ENCODE measurements around the gene PRSS33. TPM values are rescaled to one million over a fixed set of nuclear protein-coding genes. Genes with fewer than 3 reads are reported as not detected.

The PRSS33 gene
- total RNA-seq, 1 experiment from 2014 or later = not detected

- H2BK20ac ChIP-seq (ENCODE audit: low read depth, low read length, poor library complexity, severe bottlenecking) = no peak overlapping the region
- no peak overlapping the region for H3K4me3 Mint-ChIP-seq
Measured at GRCh38 chr16:2736476-2737237, 50.7 kb downstream of the PRSS33 start.

More at GRCh38 chr16:2736476-2737237, 50.7 kb downstream of the PRSS33 start:
- H3K4me1 Mint-ChIP-seq = peaks cover 6 to 21% of the 10 kb centered on the region in 2 experiments; a peak in 2 of 4 replicates
- Histone ChIP-seq H3K23ac (ENCODE audit: insufficient read length, low read depth, low read length) (no peak overlapping the region), H3K9ac (ENCODE audit: extremely low read depth, insufficient read length, low read length) (no peak overlapping the region), H3K4ac (ENCODE audit: low read depth, low read length) (no peak overlapping the region), H3K9me3 (ENCODE audit: control insufficient read depth, low read depth, low read length) (no peaks in the 10 kb centered on the region), H2BK15ac (ENCODE audit: low read depth, low read length) (no peak overlapping the region), H4K91ac (ENCODE audit: insufficient read length, low read depth, low read length) (no peak overlapping the region), H3K79me2 (ENCODE audit: insufficient read depth, low read length) (no peaks in the 10 kb centered on the region), H3T11ph (ENCODE audit: low read length) (no peak overlapping the region), H3K18ac (ENCODE audit: insufficient read length, low read depth, low read length) (no peak overlapping the region), H4K5ac (ENCODE audit: insufficient read length, low read depth, low read length) (no peak overlapping the region), H2AK5ac (ENCODE audit: insufficient read length, low read length) (no peak overlapping the region), H3K27ac (ENCODE audit: insufficient read length, low read depth, low read length) (no peak overlapping the region), H3K4me1 (ENCODE audit: insufficient read depth, low read length) (no peaks in the 10 kb centered on the region), H2BK120ac (ENCODE audit: low read depth, low read length, poor library complexity, severe bottlenecking) (no peak overlapping the region), H3K14ac (ENCODE audit: insufficient read depth, low read length) (no peak overlapping the region), H2AFZ (ENCODE audit: low read length) (no peak overlapping the region), H3K4me2 (ENCODE audit: insufficient read depth, insufficient read length, low read length) (no peak overlapping the region), H3K23me2 (ENCODE audit: insufficient read length, low read depth, low read length, poor library complexity, severe bottlenecking) (no peaks in the 10 kb centered on the region), H2BK5ac (ENCODE audit: insufficient read length, low read length) (no peak overlapping the region), H3K27me3 (ENCODE audit: insufficient read depth, low read length) (no peaks in the 10 kb centered on the region), H4K8ac (replicated peaks; ENCODE audit: insufficient read length, low read depth, low read length) (no peak overlapping the region), H3K56ac (ENCODE audit: insufficient read length, low read depth, low read length) (no peak overlapping the region), H4K20me1 (ENCODE audit: control insufficient read depth, insufficient read depth, insufficient read length) (no peaks in the 10 kb centered on the region), H3K79me1 (ENCODE audit: insufficient read depth, low read depth, low read length, poor library complexity, severe bottlenecking) (no peaks in the 10 kb centered on the region), H2BK12ac (ENCODE audit: insufficient read length, low read depth, low read length) (no peak overlapping the region)
- no peaks in the 10 kb centered on the region for H3K9me3 Mint-ChIP-seq
- H3K27me3 Mint-ChIP-seq (ENCODE audit: low read depth) = no peaks in the 10 kb centered on the region; the same call in 1 of the 2 replicates
- TF ChIP-seq CTCF (conservative IDR thresholded peaks at IDR 0.05) = no peak
- no peaks in the 10 kb centered on the region for H3K36me3 Mint-ChIP-seq (ENCODE audit: insufficient read depth in 1 of 3, low read depth in 3 of 3)
- DNase-seq = no peak
- WGBS (ENCODE audit: extremely low coverage, insufficient read length, low lambda C conversion rate) = no CpG with 5 or more reads among the region's 11 CpGs
- no peak overlapping the region; a peak in 1 of 7 replicates for H3K27ac Mint-ChIP-seq
